Testis (tissue), 3 donors: ENCODE measurements around the gene VKORC1. TPM values are rescaled to one million over a fixed set of nuclear protein-coding genes. Genes with fewer than 3 reads are reported as not detected.

Source experiments
- DNase-seq: peaks from one replicate; pipeline ENCODE4 v3.0.0-alpha.2; 2019
- H3K27ac ChIP-seq, 2 donors: fragments of 200-600 bp; sonication (generic); one replicate each; pipeline ENCODE4 v1.5.1; 2019
- H3K27me3 ChIP-seq: fragments of 200-600 bp; sonication (generic); one replicate; pipeline ENCODE4 v1.5.1; 2019
- H3K36me3 ChIP-seq: fragments of 200-600 bp; sonication (generic); one replicate; pipeline ENCODE4 v1.5.1; 2017; ENCODE audit warnings: low read depth; ENCODE audit errors: missing control alignments
- H3K4me1 ChIP-seq: fragments of 200-600 bp; sonication (generic); one replicate; pipeline ENCODE4 v1.5.1; 2019
- H3K4me3 ChIP-seq, 2 donors: fragments of 200-600 bp; sonication (generic); one replicate each; pipeline ENCODE4 v1.5.1; 2017 to 2019
- H3K9me3 ChIP-seq: fragments of 200-600 bp; sonication (generic); one replicate; pipeline ENCODE4 v1.5.1; 2017
- POLR2A ChIP-seq: fragments of 450-650 bp; IDR thresholded peaks from one replicate; pipeline ENCODE4 v1.6.1; 2017; ENCODE audit warnings: antibody characterized with exemption, mild to moderate bottlenecking, moderate library complexity
- WGBS, 2 donors: methylation state at CpG; one replicate each; pipeline ENCODE4 v1.1.5; 2018; 5-methylcytosine and 5-hydroxymethylcytosine counted together
- intact Hi-C: fragments of 100-400 bp; cut with DNase I; formaldehyde crosslinking; loops from one replicate; pipeline ENCODE4 v1.15.1; 2023; ENCODE audit warnings: low total_unique reads
- polyA plus RNA-seq: library from polyadenylated mRNA; stranded (reverse); fragments of 350-450 nt; fragmentation: Illumina TruSeq; extraction: RNeasy Lipid Tissue Mini Kit (QIAGEN cat#74804); gene quantifications from one replicate; pipeline ENCODE4 v1.2.3, GENCODE V29; 2014; ENCODE audit warnings: low read depth, low replicate concordance; ENCODE audit not compliant: insufficient read depth
- total RNA-seq, 2 donors: library from RNA; depleted of rRNA; stranded (reverse); fragments of >200 nt; gene quantifications; one replicate each; pipeline ENCODE4 v1.2.3, GENCODE V29; 2016
- TF ChIP-seq, protein P1 (sequence below), 3 experiments: fragments of 450-650 bp in 2 of 3; fragments of 200-600 bp in 1 of 3; sonication (generic) in 1 of 3; IDR thresholded peaks; one replicate each; pipeline ENCODE4 v1.5.1; 2016 to 2019; ENCODE audit warnings: antibody characterized with exemption in 3 of 3, mild to moderate bottlenecking in 2 of 3, moderate library complexity in 1 of 3

VKORC1 gene
- total and polyA plus RNA-seq, 3 donors from 2014 or later = 102 to 183 (median 102) TPM

DNA sequence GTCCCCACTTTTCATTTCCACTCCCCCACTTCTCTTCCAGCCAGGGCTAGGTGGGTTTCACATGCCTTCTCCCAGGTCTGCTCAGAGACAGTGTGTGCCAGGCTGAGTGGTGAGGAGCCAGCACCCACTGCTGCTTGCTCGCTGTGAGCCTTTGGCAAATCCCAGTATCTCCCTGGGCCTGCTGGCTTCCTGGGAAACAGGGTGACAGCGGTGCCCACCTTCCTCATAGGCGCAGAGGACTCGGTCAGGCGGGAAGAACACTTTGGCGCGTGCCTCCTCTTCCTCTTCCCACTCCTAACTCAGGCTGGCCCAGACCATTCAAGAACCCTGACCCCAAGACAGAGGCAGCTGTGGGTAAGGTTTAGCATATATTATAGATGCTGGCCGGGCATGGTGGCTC lies 5.4 kb downstream of the VKORC1 start:
- intact Hi-C loops = loop anchor here (10.0 kb wide), 1 partner anchor 56 kb away; no protein-coding TSS in a partner anchor
- TF ChIP-seq, protein P1, sequence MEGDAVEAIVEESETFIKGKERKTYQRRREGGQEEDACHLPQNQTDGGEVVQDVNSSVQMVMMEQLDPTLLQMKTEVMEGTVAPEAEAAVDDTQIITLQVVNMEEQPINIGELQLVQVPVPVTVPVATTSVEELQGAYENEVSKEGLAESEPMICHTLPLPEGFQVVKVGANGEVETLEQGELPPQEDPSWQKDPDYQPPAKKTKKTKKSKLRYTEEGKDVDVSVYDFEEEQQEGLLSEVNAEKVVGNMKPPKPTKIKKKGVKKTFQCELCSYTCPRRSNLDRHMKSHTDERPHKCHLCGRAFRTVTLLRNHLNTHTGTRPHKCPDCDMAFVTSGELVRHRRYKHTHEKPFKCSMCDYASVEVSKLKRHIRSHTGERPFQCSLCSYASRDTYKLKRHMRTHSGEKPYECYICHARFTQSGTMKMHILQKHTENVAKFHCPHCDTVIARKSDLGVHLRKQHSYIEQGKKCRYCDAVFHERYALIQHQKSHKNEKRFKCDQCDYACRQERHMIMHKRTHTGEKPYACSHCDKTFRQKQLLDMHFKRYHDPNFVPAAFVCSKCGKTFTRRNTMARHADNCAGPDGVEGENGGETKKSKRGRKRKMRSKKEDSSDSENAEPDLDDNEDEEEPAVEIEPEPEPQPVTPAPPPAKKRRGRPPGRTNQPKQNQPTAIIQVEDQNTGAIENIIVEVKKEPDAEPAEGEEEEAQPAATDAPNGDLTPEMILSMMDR (IDR thresholded peaks at IDR 0.05) = no peak
- no peak for TF ChIP-seq POLR2A
- Histone ChIP-seq H3K27me3 (no peaks in the 10 kb centered on the region), H3K9me3 (no peaks in the 10 kb centered on the region), H3K36me3 (no peaks in the 10 kb centered on the region), H3K27ac (no peak overlapping the region), H3K4me3 (no peak overlapping the region), H3K4me1 (peaks cover 13% of the 10 kb centered on the region)
- WGBS, 2 donors = 96% methylated on average over 8 of the region's 8 CpGs
- no peak for DNase-seq

- Histone ChIP-seq H3K36me3 (no peaks in the 10 kb centered on the region), H3K27ac (no peak within 1 kb of the TSS), H3K9me3 (no peaks in the 10 kb centered on the region), H3K27me3 (no peaks in the 10 kb centered on the region), H3K4me1 (peaks cover 18% of the 10 kb centered on the region), H3K4me3 (no peak within 1 kb of the TSS)
- intact Hi-C loops = loop anchor here (10.0 kb wide), 1 partner anchor 56 kb away; no protein-coding TSS in a partner anchor
- 76 to 80% methylated on average over 8 to 15 of the region's 15 CpGs for WGBS, 2 donors
- TF ChIP-seq, protein P1 (IDR thresholded peaks at IDR 0.05) = no peak
- no peak for TF ChIP-seq POLR2A
- DNase-seq = no peak
Observed at GRCh38 chr16:31088459-31089183, 6.0 kb downstream of the VKORC1 start, which contains the start of gene PRSS53. Gene PRSS53 (minus strand): TSS chr16:31088943. CDS start chr16:31088809, 134 bp downstream.

DNA sequence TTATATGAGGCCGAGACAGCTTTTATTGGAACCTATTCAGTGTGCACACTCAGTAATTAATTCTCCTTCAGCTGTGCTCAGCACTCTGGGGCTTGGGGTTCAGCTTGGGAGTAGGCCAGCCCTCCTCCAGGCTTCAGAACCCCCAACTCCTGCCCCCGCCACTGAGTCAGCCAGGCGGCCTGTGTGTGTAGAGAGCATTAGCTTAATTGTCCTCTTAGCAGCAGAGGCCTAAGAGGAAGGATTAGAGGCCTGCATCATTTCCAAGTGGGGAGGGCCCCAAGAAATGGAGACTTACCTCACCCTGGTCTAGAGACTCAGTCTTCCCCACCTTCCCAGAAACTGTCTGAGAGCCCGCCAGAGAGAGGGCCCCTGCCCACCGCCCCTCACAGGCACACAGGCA lies 6.6 kb downstream of the VKORC1 start:
- H3K27me3 ChIP-seq = no peaks in the 10 kb centered on the region
- intact Hi-C loops = loop anchor here (10.0 kb wide), 1 partner anchor 57 kb away; no protein-coding TSS in a partner anchor
- no peak overlapping the region for H3K27ac ChIP-seq
- no peaks in the 10 kb centered on the region for H3K9me3 ChIP-seq
- H3K4me1 ChIP-seq = peaks cover 19% of the 10 kb centered on the region
- DNase-seq = no peak
- H3K4me3 ChIP-seq = no peak overlapping the region
- H3K36me3 ChIP-seq = no peaks in the 10 kb centered on the region
- WGBS, 2 donors = 75 to 92% methylated on average over 3 to 5 of the region's 5 CpGs
- TF ChIP-seq, protein P1 (IDR thresholded peaks at IDR 0.05) = no peak
- TF ChIP-seq POLR2A = no peak

- 85 to 98% methylated on average over 4 to 8 of the region's 8 CpGs for WGBS, 2 donors
- H3K4me1 ChIP-seq = peaks cover 22% of the 10 kb centered on the region
- H3K27ac ChIP-seq = no peak overlapping the region
- DNase-seq = no peak
- no peaks in the 10 kb centered on the region for H3K9me3 ChIP-seq
- intact Hi-C loops = loop anchor here (10.0 kb wide), 1 partner anchor 57 kb away; no protein-coding TSS in a partner anchor
- H3K27me3 ChIP-seq = no peaks in the 10 kb centered on the region
- no peaks in the 10 kb centered on the region for H3K36me3 ChIP-seq
- TF ChIP-seq POLR2A = no peak
- H3K4me3 ChIP-seq = no peak overlapping the region
Observed at GRCh38 chr16:31087481-31087880, 7.1 kb downstream of the VKORC1 start.

GRCh38 chr16:31086629-31086906 lies 8.0 kb downstream of the VKORC1 start:
- Histone ChIP-seq H3K36me3 (no peaks in the 10 kb centered on the region), H3K4me1 (peaks cover 28% of the 10 kb centered on the region), H3K27ac (no peak overlapping the region), H3K27me3 (no peaks in the 10 kb centered on the region), H3K4me3 (no peak overlapping the region), H3K9me3 (no peaks in the 10 kb centered on the region)
- no peak for DNase-seq
- intact Hi-C loops = loop anchor here (10.0 kb wide), 1 partner anchor 58 kb away; no protein-coding TSS in a partner anchor
- WGBS, 2 donors = 91% methylated on average over 6 of the region's 6 CpGs; no CpG with 5 or more reads in 1 of the 2 donors
- no peak for TF ChIP-seq POLR2A
- TF ChIP-seq, protein P1 (IDR thresholded peaks at IDR 0.05) = no peak
